ENCODE data around the gene HSFX2.
"Not testable (repeated sequence)": the region's sequence is repeated elsewhere in the genome, so short reads cannot be mapped to it uniquely, and the experiment has no call there.

DNA sequence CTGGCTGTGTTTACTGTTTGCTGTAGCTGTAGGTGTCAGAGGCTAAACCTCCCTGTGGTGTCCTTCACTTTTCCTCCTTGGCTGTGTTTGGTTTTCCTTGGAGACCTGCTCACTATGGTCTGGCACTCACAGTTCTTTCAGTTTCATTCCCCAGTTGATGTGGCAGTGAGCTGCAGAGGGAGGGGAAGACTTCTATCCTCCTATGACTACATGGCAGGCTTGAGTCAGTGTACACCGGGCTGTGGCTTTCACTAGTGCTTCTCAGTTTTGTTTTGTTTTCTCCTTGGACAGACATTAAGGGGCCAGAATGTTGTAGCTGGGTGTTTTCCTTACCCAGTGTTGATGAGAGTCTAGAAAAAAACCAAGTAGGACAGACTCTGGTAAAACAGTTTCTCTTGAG lies 21.7 kb downstream of the HSFX2 start:
- TF ChIP-seq EZH2 (optimal IDR thresholded peaks at IDR 0.05; ENCODE audit: low read depth, low read length); EZH2phosphoT487 (IDR thresholded peaks at IDR 0.05; ENCODE audit: low read length): not testable (repeated sequence)
